Measurements from ENCODE around the gene SP7.

GRCh38 chr12:53325511-53326061, 10.6 kb downstream of the SP7 start:
- TF ChIP-seq CTCF (conservative IDR thresholded peaks at IDR 0.05) (no peak), ZFX (IDR thresholded peaks at IDR 0.05) (no peak)
